ENCODE results near the gene ACTG1. TPM values are rescaled to one million over a fixed set of nuclear protein-coding genes. Genes with fewer than 3 reads are reported as not detected.
"Not testable (repeated sequence)": the region's sequence is repeated elsewhere in the genome, so short reads cannot be mapped to it uniquely, and the experiment has no call there.

Gene ACTG1
- total RNA-seq, 5 donors from 2014 or later (not counting 1 experiment from before 2014, with no cell fraction given), result 1,183 to 1,383 (median 1,262) TPM

DNA sequence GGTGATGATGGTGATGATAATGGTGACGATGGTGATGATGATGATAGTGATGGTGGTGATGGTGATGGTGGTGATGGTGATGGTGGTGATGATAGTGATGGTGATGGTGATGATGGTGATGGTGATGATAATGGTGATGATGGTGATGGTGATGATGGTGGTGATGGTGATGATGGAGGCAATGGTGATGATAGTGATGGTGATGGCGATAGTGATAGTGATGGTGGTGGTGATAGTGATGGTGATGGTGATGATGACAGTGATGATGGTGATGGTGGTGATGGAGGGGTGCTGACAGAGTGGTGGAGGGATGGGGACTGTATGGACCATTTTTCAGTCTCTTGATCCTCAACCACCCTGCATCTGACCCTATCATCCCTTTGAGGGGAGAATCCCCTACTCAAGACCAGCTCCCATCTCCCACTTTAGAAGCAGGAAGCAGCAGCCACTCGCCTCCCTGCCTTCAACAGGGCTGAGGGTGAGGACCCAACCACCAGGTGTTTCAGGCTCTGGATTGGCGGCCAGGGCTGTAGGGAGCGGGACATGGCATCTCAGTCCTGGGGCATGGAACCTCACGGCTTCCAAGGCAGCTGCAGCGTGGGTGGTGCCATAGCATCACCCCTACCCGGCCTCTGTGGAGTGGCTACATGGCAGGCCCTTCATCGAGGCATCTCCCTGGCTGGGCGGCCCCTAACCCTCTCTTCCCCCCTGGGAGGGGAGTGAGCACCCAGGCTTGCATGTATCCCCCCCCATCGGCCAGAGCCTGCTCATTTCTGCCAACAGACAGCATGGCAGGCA lies 20.1 kb upstream of the ACTG1 start:
- H3K4me1 Mint-ChIP-seq, result peaks cover 0 to 1% (median 0%) of the 10 kb centered on the region in 3 donors
- ATAC-seq (replicated peaks in 1 of 4), result no peak

DNA sequence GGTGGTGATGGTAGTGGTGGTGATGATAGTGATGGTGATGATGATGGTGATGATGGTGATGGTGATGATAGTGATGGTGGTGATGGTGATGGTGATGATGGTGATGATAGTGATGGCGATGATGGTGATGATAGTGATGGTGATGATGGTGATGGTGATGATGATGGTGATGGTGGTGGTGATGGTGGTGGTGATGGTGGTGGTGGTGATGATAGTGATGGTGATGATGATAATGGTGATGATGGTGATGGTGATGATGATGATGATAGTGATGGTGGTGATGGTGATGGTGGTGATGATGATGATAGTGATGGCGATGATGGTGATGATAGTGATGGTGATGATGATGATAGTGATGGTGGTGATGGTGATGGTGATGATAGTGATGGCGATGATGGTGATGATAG lies 19.4 kb upstream of the ACTG1 start:
- Histone ChIP-seq H3K4me1 (ENCODE audit: control insufficient read depth in 1 of 2, extremely low read depth in 1 of 2, insufficient read depth in 2 of 2, low read length in 2 of 2) (peaks cover 0 to 18% of the 10 kb centered on the region in 2 experiments), H3K27me3 (replicated peaks in 1 of 2; ENCODE audit: control insufficient read depth in 2 of 2, extremely low read depth in 1 of 2, insufficient read depth in 2 of 2, low read length in 1 of 2) (peaks cover 5 to 57% of the 10 kb centered on the region in 2 experiments)
- H3K4me3 ChIP-seq (ENCODE audit: control insufficient read depth in 1 of 2, extremely low read depth in 1 of 2, low read length in 1 of 2); H3K27ac Mint-ChIP-seq; H3K36me3 ChIP-seq (ENCODE audit: control insufficient read depth in 2 of 2, extremely low read depth in 1 of 2, insufficient read depth in 1 of 2, low read length in 1 of 2); POLR2A ChIA-PET; CTCF ChIA-PET; H3K4me1 Mint-ChIP-seq; H3K9me3 ChIP-seq; H3K4me3 Mint-ChIP-seq; H3K27ac ChIP-seq (ENCODE audit: low read length); H3K36me3 Mint-ChIP-seq; ATAC-seq (replicated peaks in 1 of 4); H3K9me3 Mint-ChIP-seq; DNase-seq: not testable (repeated sequence)
- 93% methylated on average over 3 of the region's 3 CpGs for WGBS (ENCODE audit: insufficient coverage)
- peaks cover 12 to 16% of the 10 kb centered on the region in 2 donors for H3K27me3 Mint-ChIP-seq

More for the DNA sequence above, 20.1 kb upstream of the ACTG1 start:
- DNase-seq, result no peak
- CTCF ChIA-PET, result no interaction called here
- Histone ChIP-seq H3K4me3 (ENCODE audit: control insufficient read depth in 1 of 2, extremely low read depth in 1 of 2, low read length in 1 of 2) (no peak overlapping the region), H3K9me3 (no peaks in the 10 kb centered on the region), H3K4me1 (ENCODE audit: control insufficient read depth in 1 of 2, extremely low read depth in 1 of 2, insufficient read depth in 2 of 2, low read length in 2 of 2) (peaks cover 0 to 25% of the 10 kb centered on the region in 2 experiments), H3K27ac (ENCODE audit: low read length) (no peak overlapping the region), H3K27me3 (replicated peaks in 1 of 2; ENCODE audit: control insufficient read depth in 2 of 2, extremely low read depth in 1 of 2, insufficient read depth in 2 of 2, low read length in 1 of 2) (peaks cover 8 to 57% of the 10 kb centered on the region in 2 experiments), H3K36me3 (ENCODE audit: control insufficient read depth in 2 of 2, extremely low read depth in 1 of 2, insufficient read depth in 1 of 2, low read length in 1 of 2) (no peaks in the 10 kb centered on the region)
- H3K27ac Mint-ChIP-seq, result no peak overlapping the region
- no peaks in the 10 kb centered on the region for H3K36me3 Mint-ChIP-seq
- WGBS (ENCODE audit: insufficient coverage), result 96% methylated on average over 10 of the region's 11 CpGs
- no peak overlapping the region for H3K4me3 Mint-ChIP-seq
- H3K27me3 Mint-ChIP-seq, result peaks cover 12 to 19% of the 10 kb centered on the region in 2 donors
- POLR2A ChIA-PET, result no interaction called here
- H3K9me3 Mint-ChIP-seq, result no peaks in the 10 kb centered on the region

DNA sequence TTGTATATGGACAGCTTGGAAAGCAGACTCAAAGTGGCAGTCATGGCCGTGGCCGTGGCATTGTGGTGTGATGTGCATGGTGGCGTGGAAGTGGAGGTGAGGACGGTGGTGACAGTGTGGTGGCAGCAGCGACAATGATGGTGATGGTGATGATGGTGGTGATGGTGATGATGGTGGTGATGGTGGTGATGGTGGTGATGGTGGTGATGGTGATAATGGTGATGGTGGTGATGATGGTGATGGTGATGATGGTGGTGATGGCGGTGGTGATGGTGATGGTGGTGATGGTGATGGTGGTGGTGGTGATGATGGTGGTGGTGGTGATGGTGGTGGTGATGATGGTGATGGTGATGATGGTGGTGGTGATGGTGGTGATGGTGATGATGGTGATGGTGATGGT lies 18.4 kb upstream of the ACTG1 start:
- H3K27me3 Mint-ChIP-seq, result peaks cover 12 to 15% of the 10 kb centered on the region in 2 donors
- H3K9me3 Mint-ChIP-seq; H3K27ac ChIP-seq (ENCODE audit: low read length); H3K4me3 Mint-ChIP-seq; CTCF ChIA-PET; H3K27ac Mint-ChIP-seq; H3K4me3 ChIP-seq (ENCODE audit: control insufficient read depth in 1 of 2, extremely low read depth in 1 of 2, low read length in 1 of 2); H3K36me3 Mint-ChIP-seq; H3K4me1 Mint-ChIP-seq; POLR2A ChIA-PET; DNase-seq; H3K36me3 ChIP-seq (ENCODE audit: control insufficient read depth in 2 of 2, extremely low read depth in 1 of 2, insufficient read depth in 1 of 2, low read length in 1 of 2); H3K9me3 ChIP-seq; ATAC-seq (replicated peaks in 1 of 4): not testable (repeated sequence)
- Histone ChIP-seq H3K4me1 (ENCODE audit: control insufficient read depth in 1 of 2, extremely low read depth in 1 of 2, insufficient read depth in 2 of 2, low read length in 2 of 2) (peaks cover 0 to 10% of the 10 kb centered on the region in 2 experiments), H3K27me3 (replicated peaks in 1 of 2; ENCODE audit: control insufficient read depth in 2 of 2, extremely low read depth in 1 of 2, insufficient read depth in 2 of 2, low read length in 1 of 2) (peaks cover 2 to 60% of the 10 kb centered on the region in 2 experiments)
- WGBS (ENCODE audit: insufficient coverage), result 85% methylated on average over 6 of the region's 6 CpGs

DNA sequence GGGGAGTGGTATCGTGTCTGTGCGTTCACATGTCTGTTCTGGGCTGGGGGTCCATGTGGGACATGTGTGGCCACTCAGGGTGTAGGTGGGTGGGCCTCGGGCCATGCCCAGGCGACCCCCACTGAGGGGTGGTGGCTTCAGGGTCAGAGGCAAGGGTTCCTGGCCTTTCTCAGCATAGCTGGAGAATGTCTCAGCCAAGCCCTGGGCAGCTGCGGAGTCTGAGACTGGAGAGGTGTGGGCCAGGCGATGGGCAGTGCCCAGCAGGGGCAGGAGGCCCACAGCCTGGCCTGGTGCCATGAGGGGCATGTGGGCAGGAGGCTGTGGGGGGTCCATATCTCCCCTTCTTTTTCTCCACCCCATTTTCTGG lies 16.8 kb upstream of the ACTG1 start:
- H3K36me3 ChIP-seq (ENCODE audit: control insufficient read depth in 2 of 2, extremely low read depth in 1 of 2, insufficient read depth in 1 of 2, low read length in 1 of 2), result no peaks in the 10 kb centered on the region
- no peak for ATAC-seq (replicated peaks in 1 of 4)
- 76% methylated on average over 4 of the region's 6 CpGs for WGBS (ENCODE audit: insufficient coverage)

DNA sequence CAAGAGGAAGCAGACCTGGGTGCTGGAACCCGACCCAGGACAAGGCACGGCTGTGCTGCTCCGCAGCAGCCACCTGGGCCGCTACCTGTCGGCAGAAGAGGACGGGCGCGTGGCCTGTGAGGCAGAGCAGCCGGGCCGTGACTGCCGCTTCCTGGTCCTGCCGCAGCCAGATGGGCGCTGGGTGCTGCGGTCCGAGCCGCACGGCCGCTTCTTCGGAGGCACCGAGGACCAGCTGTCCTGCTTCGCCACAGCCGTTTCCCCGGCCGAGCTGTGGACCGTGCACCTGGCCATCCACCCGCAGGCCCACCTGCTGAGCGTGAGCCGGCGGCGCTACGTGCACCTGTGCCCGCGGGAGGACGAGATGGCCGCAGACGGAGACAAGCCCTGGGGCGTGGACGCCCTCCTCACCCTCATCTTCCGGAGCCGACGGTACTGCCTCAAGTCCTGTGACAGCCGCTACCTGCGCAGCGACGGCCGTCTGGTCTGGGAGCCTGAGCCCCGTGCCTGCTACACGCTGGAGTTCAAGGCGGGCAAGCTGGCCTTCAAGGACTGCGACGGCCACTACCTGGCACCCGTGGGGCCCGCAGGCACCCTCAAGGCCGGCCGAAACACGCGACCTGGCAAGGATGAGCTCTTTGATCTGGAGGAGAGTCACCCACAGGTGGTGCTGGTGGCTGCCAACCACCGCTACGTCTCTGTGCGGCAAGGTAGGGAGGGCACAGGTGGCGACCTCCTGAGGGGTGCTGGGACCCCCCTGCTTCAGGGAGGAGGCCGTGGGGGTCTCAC lies 16.2 kb upstream of the ACTG1 start:
- Mint-ChIP-seq H3K27ac (no peak overlapping the region), H3K9me3 (no peaks in the 10 kb centered on the region), H3K4me3 (no peak overlapping the region), H3K36me3 (no peaks in the 10 kb centered on the region), H3K4me1 (no peaks in the 10 kb centered on the region), H3K27me3 (peaks cover 0 to 14% of the 10 kb centered on the region in 2 donors)
- ATAC-seq (replicated peaks in 1 of 4) (no peak), DNase-seq (no peak)
- 92% methylated on average over 62 of the region's 62 CpGs for WGBS (ENCODE audit: insufficient coverage)
- CTCF ChIA-PET, result no interaction called here
- H3K27ac ChIP-seq (ENCODE audit: low read length), result no peak overlapping the region
- H3K9me3 ChIP-seq, result no peaks in the 10 kb centered on the region
- H3K4me1 ChIP-seq (ENCODE audit: control insufficient read depth in 1 of 2, extremely low read depth in 1 of 2, insufficient read depth in 2 of 2, low read length in 2 of 2), result peaks cover 0 to 5% of the 10 kb centered on the region in 2 experiments
- no peaks in the 10 kb centered on the region for H3K36me3 ChIP-seq (ENCODE audit: control insufficient read depth in 2 of 2, extremely low read depth in 1 of 2, insufficient read depth in 1 of 2, low read length in 1 of 2)
- peaks cover 0 to 61% of the 10 kb centered on the region in 2 experiments for H3K27me3 ChIP-seq (replicated peaks in 1 of 2; ENCODE audit: control insufficient read depth in 2 of 2, extremely low read depth in 1 of 2, insufficient read depth in 2 of 2, low read length in 1 of 2)
- H3K4me3 ChIP-seq (ENCODE audit: control insufficient read depth in 1 of 2, extremely low read depth in 1 of 2, low read length in 1 of 2), result no peak overlapping the region
- POLR2A ChIA-PET, result no interaction called here

More for the DNA sequence above, 16.8 kb upstream of the ACTG1 start:
- H3K36me3 Mint-ChIP-seq, result no peaks in the 10 kb centered on the region
- H3K27me3 Mint-ChIP-seq, result peaks cover 0 to 17% of the 10 kb centered on the region in 2 donors
- Histone ChIP-seq H3K27ac (ENCODE audit: low read length) (no peak overlapping the region), H3K9me3 (no peaks in the 10 kb centered on the region), H3K27me3 (replicated peaks in 1 of 2; ENCODE audit: control insufficient read depth in 2 of 2, extremely low read depth in 1 of 2, insufficient read depth in 2 of 2, low read length in 1 of 2) (peaks cover 0 to 61% of the 10 kb centered on the region in 2 experiments), H3K4me1 (ENCODE audit: control insufficient read depth in 1 of 2, extremely low read depth in 1 of 2, insufficient read depth in 2 of 2, low read length in 2 of 2) (peaks cover 0 to 10% of the 10 kb centered on the region in 2 experiments), H3K4me3 (ENCODE audit: control insufficient read depth in 1 of 2, extremely low read depth in 1 of 2, low read length in 1 of 2) (no peak overlapping the region)
- POLR2A ChIA-PET, result no interaction called here
- DNase-seq, result no peak
- H3K4me1 Mint-ChIP-seq, result no peaks in the 10 kb centered on the region
- no peak overlapping the region for H3K4me3 Mint-ChIP-seq
- H3K27ac Mint-ChIP-seq, result no peak overlapping the region
- H3K9me3 Mint-ChIP-seq, result no peaks in the 10 kb centered on the region
- CTCF ChIA-PET, result no interaction called here

DNA sequence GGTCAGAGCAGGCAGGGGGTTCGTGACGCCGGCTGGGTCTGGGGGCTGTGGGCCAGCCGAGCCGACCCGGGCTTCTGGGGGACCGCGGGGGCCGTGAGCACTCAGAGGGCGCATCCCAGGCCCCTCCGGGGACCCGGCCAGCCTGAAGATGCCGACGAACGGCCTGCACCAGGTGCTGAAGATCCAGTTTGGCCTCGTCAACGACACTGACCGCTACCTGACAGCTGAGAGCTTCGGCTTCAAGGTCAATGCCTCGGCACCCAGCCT lies 15.7 kb upstream of the ACTG1 start:
- Histone ChIP-seq H3K27ac (ENCODE audit: low read length) (no peak overlapping the region), H3K4me3 (ENCODE audit: control insufficient read depth in 1 of 2, extremely low read depth in 1 of 2, low read length in 1 of 2) (no peak overlapping the region), H3K27me3 (replicated peaks in 1 of 2; ENCODE audit: control insufficient read depth in 2 of 2, extremely low read depth in 1 of 2, insufficient read depth in 2 of 2, low read length in 1 of 2) (peaks cover 0 to 61% of the 10 kb centered on the region in 2 experiments), H3K9me3 (no peaks in the 10 kb centered on the region), H3K4me1 (ENCODE audit: control insufficient read depth in 1 of 2, extremely low read depth in 1 of 2, insufficient read depth in 2 of 2, low read length in 2 of 2) (no peaks in the 10 kb centered on the region), H3K36me3 (ENCODE audit: control insufficient read depth in 2 of 2, extremely low read depth in 1 of 2, insufficient read depth in 1 of 2, low read length in 1 of 2) (no peaks in the 10 kb centered on the region)
- WGBS (ENCODE audit: insufficient coverage), result 74% methylated on average over 20 of the region's 20 CpGs
- no peak for ATAC-seq (replicated peaks in 1 of 4)
- no peak for DNase-seq
- H3K27me3 Mint-ChIP-seq, result peaks cover 0 to 12% of the 10 kb centered on the region in 2 donors
- no peaks in the 10 kb centered on the region for H3K9me3 Mint-ChIP-seq
- no peaks in the 10 kb centered on the region for H3K36me3 Mint-ChIP-seq
- CTCF ChIA-PET, result no interaction called here
- POLR2A ChIA-PET, result no interaction called here
- no peak overlapping the region for H3K4me3 Mint-ChIP-seq
- H3K4me1 Mint-ChIP-seq, result no peaks in the 10 kb centered on the region
- H3K27ac Mint-ChIP-seq, result no peak overlapping the region

All from T-cell (primary cell).